K562 (cell line): ENCODE data around the gene AFG1L. TPM values are rescaled to one million over a fixed set of nuclear protein-coding genes. Genes with fewer than 3 reads are reported as not detected.

Experiments used
- ATAC-seq: fragments of 200-7000 bp; cut with Tn5 transposase; 3 replicates; pipeline ENCODE4 v1.9.1; 2020; ENCODE audit warnings: moderate library complexity
- BruUV-seq: library from RNA; stranded (reverse); fragments of 400-500 nt; replicated peaks from 2 replicates; lab custom pipeline; 2021; lab: Mats Ljungman, UMichigan
- CTCF ChIA-PET: fragments of 300-600 bp; formaldehyde crosslinking; extraction: SDS; loops from one replicate; lab custom pipeline; 2021; ENCODE audit warnings: low intra/inter-chr PET ratio; lab: Yijun Ruan, JAX
- POLR2A ChIA-PET: fragments of 300-600, 350-650 bp; sonication (Branson Sonifier 250); formaldehyde crosslinking; extraction: SDS; loops from one replicate; lab custom pipeline; 2021; ENCODE audit warnings: antibody characterized with exemption, inconsistent platforms; lab: Yijun Ruan, JAX
- DNase-seq, 4 experiments: peaks; one replicate each; pipeline versions ENCODE4 v3.0.0 to v3.0.0-alpha.2; 2011 to 2018; ENCODE audit warnings: low spot score in 3 of 4, mixed read lengths in 3 of 4; ENCODE audit errors: extremely low read depth in 1 of 4
- FAIRE-seq: peaks from 2 replicates; lab custom pipeline; 2011; peaks lifted over from hg19 to GRCh38; lab: Jason Lieb, UNC
- H2AFZ ChIP-seq: 2 replicates; pipeline ENCODE4 v1.6.0; 2011; ENCODE audit warnings: low read depth, low read length, control low read depth, inconsistent platforms
- H3K27ac ChIP-seq: fragments of 200-600 bp; 3 replicates; pipeline ENCODE4 v1.8.0; 2011; ENCODE audit warnings: low read depth, mild to moderate bottlenecking, control low read depth, inconsistent platforms, low read length, moderate library complexity, mixed read lengths; ENCODE audit errors: extremely low read depth
- H3K27me3 ChIP-seq, 2 experiments: fragments of 300-600 bp in 1 of 2; 2 replicates in 1 of 2; 3 replicates in 1 of 2; pipeline versions ENCODE4 v1.6.0 to v1.8.0; 2011; ENCODE audit warnings: inconsistent platforms in 2 of 2, low read length in 2 of 2, mild to moderate bottlenecking in 1 of 2, mixed read lengths in 1 of 2, moderate library complexity in 1 of 2; ENCODE audit not compliant: control insufficient read depth in 2 of 2, insufficient read depth in 2 of 2
- H3K36me3 ChIP-seq: fragments of 300-600 bp; 3 replicates; pipeline ENCODE4 v1.8.0; 2011; ENCODE audit warnings: mild to moderate bottlenecking, low read length, inconsistent platforms; ENCODE audit not compliant: control insufficient read depth, insufficient read depth
- H3K4me1 ChIP-seq, 2 experiments: fragments of 200-600 bp in 1 of 2; replicated peaks in 1 of 2; 2 replicates in 1 of 2; 3 replicates in 1 of 2; pipeline versions ENCODE4 v1.5.1 to v1.8.0; 2011; ENCODE audit warnings: inconsistent platforms in 2 of 2, low read length in 2 of 2, mild to moderate bottlenecking in 1 of 2, mixed read lengths in 1 of 2, moderate library complexity in 1 of 2; ENCODE audit not compliant: control insufficient read depth in 2 of 2, insufficient read depth in 2 of 2
- H3K4me2 ChIP-seq: 2 replicates; pipeline ENCODE4 v1.6.1; 2011; ENCODE audit warnings: low read length, control low read depth, inconsistent platforms, mixed read lengths; ENCODE audit not compliant: insufficient read depth
- H3K4me3 ChIP-seq: fragments of 200-600 bp; sonication (generic), shearing (Covaris generic); 2 replicates; pipeline ENCODE4 v1.5.1; 2016; ENCODE audit warnings: control low read depth, inconsistent platforms
- H3K79me2 ChIP-seq: fragments of 200-600 bp; 3 replicates; pipeline ENCODE4 v1.8.0; 2011; ENCODE audit warnings: low read length, inconsistent platforms; ENCODE audit not compliant: control insufficient read depth, insufficient read depth
- H3K9ac ChIP-seq, 2 experiments: 2 replicates each; pipeline versions ENCODE4 v1.6.0 to v1.6.1; 2011; ENCODE audit warnings: low read depth in 2 of 2, low read length in 2 of 2, control low read depth in 1 of 2, inconsistent platforms in 1 of 2, mild to moderate bottlenecking in 1 of 2, mixed read lengths in 1 of 2; ENCODE audit not compliant: insufficient read depth in 1 of 2
- H3K9me1 ChIP-seq: one replicate; pipeline ENCODE4 v1.6.0; 2011; ENCODE audit warnings: inconsistent platforms, mild to moderate bottlenecking, low read length, moderate library complexity; ENCODE audit not compliant: control insufficient read depth, insufficient read depth
- H3K9me3 ChIP-seq: replicated peaks from 2 replicates; pipeline ENCODE4 v1.5.1; 2011; ENCODE audit warnings: low read depth, low read length, inconsistent platforms; ENCODE audit not compliant: control insufficient read depth, insufficient read depth
- H4K20me1 ChIP-seq: replicated peaks from 2 replicates; pipeline ENCODE4 v1.6.1; 2011; ENCODE audit warnings: low read length, inconsistent platforms, mixed read lengths; ENCODE audit not compliant: control insufficient read depth, insufficient read depth
- ARID2 ChIP-seq: fragments of 450-650 bp; IDR thresholded peaks from 2 replicates; pipeline ENCODE4 v1.6.1; 2017; ENCODE audit warnings: antibody characterized with exemption, mild to moderate bottlenecking
- ATF6 ChIP-seq: sonication (generic); formaldehyde crosslinking; IDR thresholded peaks from 2 replicates; pipeline ENCODE4 v1.4.0; 2020; ENCODE audit warnings: mild to moderate bottlenecking, missing genetic modification reagents
- CBX1 ChIP-seq: sonication (generic); IDR thresholded peaks from 2 replicates; pipeline ENCODE4 v1.6.1; 2016; ENCODE audit warnings: antibody characterized with exemption, low read depth, mild to moderate bottlenecking
- DEAF1 ChIP-seq: fragments of 450-650 bp; formaldehyde crosslinking; IDR thresholded peaks from 2 replicates; pipeline ENCODE4 v1.4.0; 2020; ENCODE audit warnings: mild to moderate bottlenecking, moderate library complexity
- PHF8 ChIP-seq: fragments of 200-600 bp; sonication (generic); IDR thresholded peaks from 2 replicates; pipeline ENCODE4 v1.6.1; 2012; ENCODE audit warnings: mixed run types, mild to moderate bottlenecking, inconsistent platforms, low read length, moderate library complexity, borderline replicate concordance
- TEAD1 ChIP-seq, 2 experiments: fragments of 450-650 bp in 1 of 2; sonication (generic) in 1 of 2; formaldehyde crosslinking; IDR thresholded peaks; 2 replicates each; pipeline versions ENCODE4 v1.4.0 to v1.8.0; 2020 to 2022; ENCODE audit warnings: mild to moderate bottlenecking in 2 of 2, missing genetic modification reagents in 1 of 2
- ZNF354B ChIP-seq: fragments of 250-450 bp; sonication (Bioruptor Pico); IDR thresholded peaks from 2 replicates; pipeline ENCODE4 v1.4.0; 2020
- ZNF384 ChIP-seq: IDR thresholded peaks from 2 replicates; pipeline ENCODE4 v1.6.1; 2012; ENCODE audit warnings: low read depth, low read length, improper control_type of control experiment
- whole genome bisulfite sequencing: fragments of 100-300 bp; shearing (Covaris generic); methylation state at CpG from one replicate; pipeline ENCODE4 v1.1.6; 2016; ENCODE audit warnings: low coverage, mixed read lengths; ENCODE audit not compliant: insufficient coverage; ENCODE audit errors: missing lambda C conversion rate; 5-methylcytosine and 5-hydroxymethylcytosine counted together
- in situ Hi-C: fragments of 300-500 bp; cut with MboI; formaldehyde crosslinking; loops from 4 replicates; pipeline ENCODE4 v1.15.0; 2018; ENCODE audit warnings: inconsistent platforms, mixed read lengths
- intact Hi-C: fragments of 100-400 bp; cut with micrococcal nuclease; formaldehyde crosslinking; loops from 2 replicates; pipeline ENCODE4 v1.14.2; 2022
- polyA plus RNA-seq, 8 experiments: library from polyadenylated mRNA; depleted of rRNA in 4 of 8; stranded (reverse) in 5 of 8; unstranded in 3 of 8; fragments of >200 nt; fragmentation: Nextera tagmentation in 2 of 8; fragmentation: Illumina TruSeq in 1 of 8; extraction: Ambion mirVana in 2 of 8; extraction: Trizol in 1 of 8; gene quantifications; 2 replicates each; pipeline versions ENCODE4 v1.2.1 to v1.2.3, GENCODE V29; 2011 to 2014; ENCODE audit warnings: inconsistent platforms in 1 of 8, missing spikeins in 1 of 8
- total RNA-seq, 7 experiments: library from RNA; depleted of rRNA in 6 of 7; stranded (reverse); fragments of >200 nt in 6 of 7; fragmentation: Illumina TruSeq in 2 of 7; extraction: Trizol in 2 of 7; gene quantifications; 2 replicates each; pipeline versions ENCODE4 v1.2.1 to v1.2.3, GENCODE V29; 2011 to 2021; ENCODE audit warnings: low replicate concordance in 1 of 7
- TF ChIP-seq, protein P1 (sequence below): sonication (generic); formaldehyde crosslinking; IDR thresholded peaks from 2 replicates; pipeline ENCODE4 v1.8.0; 2022; ENCODE audit warnings: missing genetic modification reagents, mild to moderate bottlenecking, borderline replicate concordance

The AFG1L gene
- total and polyA plus RNA-seq, 9 of the 15 experiments (the other 6 are each of a cell fraction or from before 2014, with no cell fraction given): 2.2 to 15.5 (median 5.8) TPM

DNA sequence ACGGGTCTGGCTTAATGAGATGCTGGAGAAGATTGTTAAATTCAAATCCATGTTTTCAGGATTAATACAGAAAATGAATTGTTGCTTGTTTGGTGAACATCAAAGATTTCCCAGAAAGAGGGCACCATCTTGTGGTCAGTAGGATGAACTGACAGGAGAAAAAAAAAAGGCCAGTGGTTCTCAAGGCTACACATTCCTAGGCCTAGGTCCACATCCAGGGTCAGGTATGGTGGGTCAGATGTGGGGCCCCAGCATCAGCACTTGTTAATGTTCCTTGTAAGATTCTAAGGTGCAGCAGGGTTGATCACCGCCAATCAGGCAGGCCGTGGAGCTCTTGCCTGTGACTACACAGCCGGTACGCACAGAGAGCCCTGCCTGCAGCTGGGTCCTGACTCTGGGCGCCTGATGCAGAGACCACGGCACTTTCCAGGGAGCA is 231.9 kb downstream of the AFG1L start (continued):
- 0 out of 2 replicates have a peak, but pooled peaks have one; percentile 56 for TF ChIP-seq ARID2
- TF ChIP-seq DEAF1 (CRISPR knock-in tag): peak; percentile 75
- peak in 1 of 2 experiments; percentile 63; a peak in 1 of 4 replicates for TF ChIP-seq TEAD1 (CRISPR knock-in tag; IDR thresholded peaks at IDR 0.05)
- peak; percentile 91 for TF ChIP-seq ZNF384
- no peak for TF ChIP-seq CBX1
- TF ChIP-seq, all 486 proteins: peak for 8

- Histone ChIP-seq H3K9me3 (no peaks in the 10 kb centered on the region), H3K27me3 (no peaks in the 10 kb centered on the region), H3K4me3 (no peak overlapping the region), H3K9me1 (no peaks in the 10 kb centered on the region), H3K9ac (no peak overlapping the region), H2AFZ (no peak overlapping the region), H3K4me2 (no peak overlapping the region), H3K4me1 (no peaks in the 10 kb centered on the region), H3K79me2 (no peaks in the 10 kb centered on the region), H3K36me3 (no peaks in the 10 kb centered on the region), H3K27ac (no peak overlapping the region), H4K20me1 (0 out of 2 replicates have a peak, but pooled peaks cover 4% of the 10 kb centered on the region)
- WGBS: 52% methylated on average over 3 of the region's 3 CpGs
- ChIA-PET CTCF (no interaction called here), POLR2A (interaction anchor here (0.6 kb wide), 1 partner anchor 32 kb away, joined by 5 read pairs; the partner anchor contains the start of gene FOXO3)
- DNase-seq: no peak
- ATAC-seq: no peak
- intact Hi-C loops (no loop called here), in situ Hi-C loops (loop anchor here (5.0 kb wide), 2 partner anchors 417 to 547 kb away; no protein-coding TSS in a partner anchor)
- TF ChIP-seq ATF6 (no peak), ZNF354B (CRISPR knock-in tag) (no peak), PHF8 (no peak)
- TF ChIP-seq, protein P1, sequence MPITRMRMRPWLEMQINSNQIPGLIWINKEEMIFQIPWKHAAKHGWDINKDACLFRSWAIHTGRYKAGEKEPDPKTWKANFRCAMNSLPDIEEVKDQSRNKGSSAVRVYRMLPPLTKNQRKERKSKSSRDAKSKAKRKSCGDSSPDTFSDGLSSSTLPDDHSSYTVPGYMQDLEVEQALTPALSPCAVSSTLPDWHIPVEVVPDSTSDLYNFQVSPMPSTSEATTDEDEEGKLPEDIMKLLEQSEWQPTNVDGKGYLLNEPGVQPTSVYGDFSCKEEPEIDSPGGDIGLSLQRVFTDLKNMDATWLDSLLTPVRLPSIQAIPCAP: no peak
- no peak for FAIRE-seq
- no TSS peak for BruUV-seq
Measured at GRCh38 chr6:108528878-108529277, 234.0 kb downstream of the AFG1L start.
